ENCODE measurements around the gene POTEH.
"Not testable (repeated sequence)": the region's sequence is repeated elsewhere in the genome, so short reads cannot be mapped to it uniquely, and the experiment has no call there.

DNA sequence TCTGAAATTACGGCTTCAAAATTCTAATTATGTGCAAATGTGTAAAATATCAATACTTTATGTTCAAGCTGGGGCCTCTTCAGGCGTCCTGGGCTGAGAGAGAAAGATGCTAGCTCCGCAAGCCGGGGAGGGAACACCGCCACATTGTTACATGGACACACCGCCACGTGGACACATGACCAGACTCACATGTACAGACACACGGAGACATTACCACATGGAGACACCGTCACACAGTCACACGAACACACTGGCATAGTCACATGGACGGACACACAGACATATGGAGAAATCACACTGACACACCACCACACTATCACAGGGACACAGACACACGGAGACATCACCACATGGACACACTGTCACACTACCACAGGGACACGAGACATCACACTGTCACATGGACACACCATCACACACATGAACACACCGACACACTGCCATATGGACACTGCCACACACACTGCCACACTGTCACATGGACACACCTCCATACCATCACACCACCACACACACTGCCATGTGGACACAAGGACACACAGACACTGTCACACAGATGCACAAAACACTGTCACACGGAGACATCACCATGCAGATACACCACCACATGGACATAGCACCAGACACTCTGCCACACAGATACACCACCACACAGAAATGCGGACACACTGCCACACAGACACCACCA, 58.0 kb downstream of the POTEH start:
- TF ChIP-seq CTCF (IDR thresholded peaks at IDR 0.05; ENCODE audit: low read depth, low read length, poor library complexity, severe bottlenecking); EZH2phosphoT487 (IDR thresholded peaks at IDR 0.05; ENCODE audit: borderline replicate concordance, low read length): not testable (repeated sequence)

Data from DOHH2 (cell line).